GM18861 (cell line): ENCODE results near the gene ADAR.

Experiments
- ATAC-seq: cut with Tn5 transposase; IDR thresholded peaks from one replicate; pipeline ENCODE4 v1.9.1; 2021; ENCODE audit not compliant: unreplicated experiment

Gene ADAR

GRCh38 chr1:154533952-154534844 is 73.8 kb downstream of the ADAR start:
- no peak for ATAC-seq
